ENCODE measurements around the gene ASTN2. TPM values are rescaled to one million over a fixed set of nuclear protein-coding genes. Genes with fewer than 3 reads are reported as not detected.

Gene ASTN2
- total and polyA plus RNA-seq, 10 of the 15 experiments (the other 5 are each of a cell fraction or from before 2014, with no cell fraction given): 1.4 to 15.7 (median 7.0) TPM

GRCh38 chr9:116873937-116874914, 540.6 kb downstream of the ASTN2 start (continued):
- TF ChIP-seq SKIL (IDR thresholded peaks at IDR 0.05; ENCODE audit: low read depth, poor library complexity, severe bottlenecking): no peak

- DNase-seq (ENCODE audit: low read depth, low spot score) (no peak), FAIRE-seq (no peak), ATAC-seq (no peak)
- Histone ChIP-seq H3K27me3 (replicated peaks in 1 of 2; ENCODE audit: control insufficient read depth in 2 of 2, insufficient read depth in 2 of 2, low read length in 1 of 2) (no peaks in the 10 kb centered on the region), H3K9me3 (replicated peaks; ENCODE audit: control insufficient read depth, insufficient read depth, low read length) (peaks cover 2% of the 10 kb centered on the region; the same call in 2 of the 3 replicates), H4K20me1 (ENCODE audit: control insufficient read depth, insufficient read depth) (no peaks in the 10 kb centered on the region), H3K36me3 (ENCODE audit: control insufficient read depth in 2 of 2, insufficient read depth in 2 of 2, low read length in 1 of 2) (no peaks in the 10 kb centered on the region), H3K4me3 (no peak overlapping the region), H3K79me2 (ENCODE audit: control insufficient read depth, insufficient read depth, low read length) (no peaks in the 10 kb centered on the region), H2AFZ (ENCODE audit: control insufficient read depth, low read depth, low read length) (no peak overlapping the region), H3K27ac (ENCODE audit: control insufficient read depth, insufficient read depth) (no peak overlapping the region), H3K4me1 (ENCODE audit: control insufficient read depth, insufficient read depth, low read length) (no peaks in the 10 kb centered on the region), H3K9ac (ENCODE audit: control insufficient read depth, insufficient read depth, low read length) (no peak overlapping the region), H3K4me2 (ENCODE audit: control insufficient read depth, insufficient read depth) (no peak overlapping the region)
- in situ Hi-C loops (cut with MboI) (no loop called here), intact Hi-C loops (cut with micrococcal nuclease; ENCODE audit: unreplicated experiment) (no loop called here)
- TF ChIP-seq EGR1 (IDR thresholded peaks at IDR 0.05; ENCODE audit: borderline replicate concordance in 1 of 2, low read depth in 2 of 2, low read length in 2 of 2): no peak
- no peak for TF ChIP-seq SMARCA5 (IDR thresholded peaks at IDR 0.05)
- no peak for TF ChIP-seq STAT3 (IDR thresholded peaks at IDR 0.05; ENCODE audit: low read depth, low read length)
- TF ChIP-seq SREBF1 (IDR thresholded peaks at IDR 0.05; ENCODE audit: low read length): no peak
- TF ChIP-seq SUZ12 (IDR thresholded peaks at IDR 0.05; ENCODE audit: unreplicated experiment): no peak
- no peak for TF ChIP-seq WRNIP1 (IDR thresholded peaks at IDR 0.05; ENCODE audit: borderline replicate concordance, low read depth, low read length)
- no peak for TF ChIP-seq FOXK2 (IDR thresholded peaks at IDR 0.05)
- TF ChIP-seq ZBED1 (IDR thresholded peaks at IDR 0.05; ENCODE audit: borderline replicate concordance): no peak
- no peak for TF ChIP-seq NR2F1 (conservative IDR thresholded peaks at IDR 0.05)
- no peak for TF ChIP-seq SUPT20H (IDR thresholded peaks at IDR 0.05; ENCODE audit: borderline replicate concordance, control insufficient read depth, low read depth, low read length)
- no peak for TF ChIP-seq CREM (IDR thresholded peaks at IDR 0.05; ENCODE audit: low read depth)
- TF ChIP-seq MLLT1 (IDR thresholded peaks at IDR 0.05): no peak
- no peak for TF ChIP-seq ZNF24 (IDR thresholded peaks at IDR 0.05)
- TF ChIP-seq MAX (IDR thresholded peaks at IDR 0.05; ENCODE audit: low read depth, low read length): no peak
- TF ChIP-seq TCF12 (IDR thresholded peaks at IDR 0.05; ENCODE audit: low read depth, low read length): no peak
- ChIA-PET SMC1A (ENCODE audit: uncharacterized antibody, unreplicated experiment) (no interaction called here), CTCF (interaction anchor here (3.1 kb wide), 1 partner anchor 13 kb away, joined by 8 read pairs; no protein-coding TSS in a partner anchor), RAD21 (ENCODE audit: unreplicated experiment) (no interaction called here), POLR2A (no interaction called here)
- WGBS (ENCODE audit: insufficient coverage, insufficient replicate concordance, low lambda C conversion rate, missing lambda C conversion rate): 0% methylated on average over 2 of the region's 2 CpGs
- BruUV-seq (replicated peaks): no TSS peak
Measured at GRCh38 chr9:116873491-116873890, 541.4 kb downstream of the ASTN2 start.
